ENCODE data around the gene NR2C1.

- TF ChIP-seq EZH2 (IDR thresholded peaks at IDR 0.05) (no peak), CTCF (IDR thresholded peaks at IDR 0.05) (no peak), EZH2phosphoT487 (IDR thresholded peaks at IDR 0.05) (no peak)
Measured at GRCh38 chr12:95017482-95017881, 55.9 kb downstream of the NR2C1 start.

All from neural progenitor cell (in vitro differentiated cells).